H1 (cell line): ENCODE measurements around the gene ATXN7L3.

Experiments used
- CEBPB ChIP-seq: IDR thresholded peaks from 2 replicates; pipeline ENCODE4 v1.6.1; 2012; ENCODE audit warnings: low read depth, low read length
- CTCF ChIP-seq, 3 experiments: IDR thresholded peaks; 1 replicate in 2 of 3; 2 replicates in 1 of 3; pipeline versions ENCODE4 v1.5.1 to v1.6.1; 2011; ENCODE audit warnings: low read length in 3 of 3, mild to moderate bottlenecking in 3 of 3, inconsistent platforms in 2 of 3, low read depth in 1 of 3, moderate library complexity in 1 of 3; ENCODE audit not compliant: insufficient read depth in 1 of 3; ENCODE audit errors: control extremely low read depth in 1 of 3
- EZH2 ChIP-seq: fragments of 200-600 bp; sonication (generic); IDR thresholded peaks from 2 replicates; pipeline ENCODE4 v1.7.1; 2012; ENCODE audit warnings: low read depth, mild to moderate bottlenecking, moderate library complexity, low read length, inconsistent platforms; ENCODE audit not compliant: severe bottlenecking
- GABPA ChIP-seq: IDR thresholded peaks from 2 replicates; pipeline ENCODE4 v1.6.1; 2011; ENCODE audit warnings: mild to moderate bottlenecking, low read length, moderate library complexity, borderline replicate concordance; ENCODE audit not compliant: insufficient read depth
- MAX ChIP-seq: IDR thresholded peaks from 2 replicates; pipeline ENCODE4 v1.6.1; 2012; ENCODE audit warnings: inconsistent platforms
- NRF1 ChIP-seq: IDR thresholded peaks from 2 replicates; pipeline ENCODE4 v1.6.1; 2011; ENCODE audit warnings: mild to moderate bottlenecking, low read depth, low read length, improper control_type of control experiment
- POLR2A ChIP-seq, 2 experiments: IDR thresholded peaks; 1 replicate in 1 of 2; 2 replicates in 1 of 2; pipeline ENCODE4 v1.6.1; 2011; ENCODE audit warnings: low read depth in 2 of 2, low read length in 2 of 2, mild to moderate bottlenecking in 2 of 2; ENCODE audit errors: control extremely low read depth in 1 of 2
- RAD21 ChIP-seq, 2 experiments: IDR thresholded peaks in 1 of 2; conservative IDR thresholded peaks in 1 of 2; 2 replicates each; pipeline ENCODE4 v1.6.1; 2011; ENCODE audit warnings: low read depth in 2 of 2, low read length in 2 of 2, improper control_type of control experiment in 1 of 2, inconsistent platforms in 1 of 2, mild to moderate bottlenecking in 1 of 2, moderate library complexity in 1 of 2
- SP1 ChIP-seq: IDR thresholded peaks from 2 replicates; pipeline ENCODE4 v1.6.1; 2011; ENCODE audit warnings: low read depth, low read length
- TBP ChIP-seq: IDR thresholded peaks from 2 replicates; pipeline ENCODE4 v1.6.1; 2011; ENCODE audit warnings: low read depth, low read length, improper control_type of control experiment

DNA sequence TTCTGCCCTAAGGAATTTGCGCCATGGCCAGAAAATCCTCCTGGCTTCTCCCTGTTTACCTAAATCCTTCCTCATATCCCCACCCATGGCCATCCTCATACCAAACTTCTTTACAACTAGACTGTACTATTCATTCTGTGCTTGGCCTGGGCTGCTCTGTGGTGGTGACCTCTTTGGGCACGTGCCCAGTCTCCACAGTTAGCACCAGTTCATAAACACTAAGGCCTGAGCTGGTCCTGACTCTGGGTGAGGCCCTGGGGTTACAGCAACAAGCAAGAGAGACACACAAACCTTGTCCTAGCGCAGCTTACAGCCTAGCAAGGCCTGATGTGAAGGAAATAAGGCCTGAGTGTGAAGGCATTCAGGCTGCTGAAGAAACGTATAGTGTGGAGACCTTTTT lies 3.1 kb upstream of the ATXN7L3 start:
- TF ChIP-seq GABPA (no peak), SP1 (no peak), CTCF (IDR thresholded peaks at IDR 0.05; ENCODE audit: control extremely low read depth in 1 of 3, insufficient read depth in 1 of 3, low read depth in 1 of 3, low read length in 3 of 3) (no peak), POLR2A (IDR thresholded peaks at IDR 0.05; ENCODE audit: control extremely low read depth in 1 of 2, low read depth in 2 of 2, low read length in 2 of 2) (no peak), TBP (no peak), RAD21 (IDR thresholded peaks at IDR 0.05 in 1 of 2, conservative IDR thresholded peaks at IDR 0.05 in 1 of 2; ENCODE audit: low read depth in 2 of 2, low read length in 2 of 2) (no peak), MAX (no peak), CEBPB (no peak), NRF1 (no peak), EZH2 (no peak)
